ENCODE measurements around the gene PLAAT3.

- TF ChIP-seq RAD21 (IDR thresholded peaks at IDR 0.05 in 1 of 2, conservative IDR thresholded peaks at IDR 0.05 in 1 of 2; ENCODE audit: low read depth in 2 of 2, low read length in 2 of 2) (no peak), POLR2AphosphoS5 (IDR thresholded peaks at IDR 0.05; ENCODE audit: low read depth, low read length) (no peak), CEBPB (IDR thresholded peaks at IDR 0.05; ENCODE audit: low read depth, low read length) (no peak), RFX5 (IDR thresholded peaks at IDR 0.05; ENCODE audit: borderline replicate concordance, low read depth, low read length) (no peak), ATF2 (IDR thresholded peaks at IDR 0.05; ENCODE audit: low read length) (no peak), YY1 (IDR thresholded peaks at IDR 0.05; ENCODE audit: low read depth, low read length) (no peak), GABPA (IDR thresholded peaks at IDR 0.05; ENCODE audit: borderline replicate concordance, insufficient read depth, low read length) (no peak), CTCF (IDR thresholded peaks at IDR 0.05; ENCODE audit: control extremely low read depth in 1 of 3, insufficient read depth in 1 of 3, low read depth in 1 of 3, low read length in 3 of 3) (no peak), EZH2 (IDR thresholded peaks at IDR 0.05; ENCODE audit: low read depth, low read length, severe bottlenecking) (no peak), TEAD4 (IDR thresholded peaks at IDR 0.05; ENCODE audit: low read depth, low read length) (no peak), POLR2A (IDR thresholded peaks at IDR 0.05; ENCODE audit: control extremely low read depth in 1 of 2, low read depth in 2 of 2, low read length in 2 of 2) (no peak)
Measured at GRCh38 chr11:63590024-63590788, 24.0 kb downstream of the PLAAT3 start.
